HL-60 (cell line): ENCODE data around the gene GAB2.

Experiments used
- CTCF ChIP-seq: IDR thresholded peaks from one replicate; pipeline ENCODE4 v1.5.1; 2011; ENCODE audit warnings: low read length, control low read depth, inconsistent platforms; ENCODE audit not compliant: insufficient read depth
- GABPA ChIP-seq: IDR thresholded peaks from 2 replicates; pipeline ENCODE4 v1.6.1; 2012; ENCODE audit warnings: low read depth
- POLR2AphosphoS5 ChIP-seq: IDR thresholded peaks from 2 replicates; pipeline ENCODE4 v1.6.1; 2012; ENCODE audit warnings: low read depth
- REST ChIP-seq: IDR thresholded peaks from 2 replicates; pipeline ENCODE4 v1.6.1; 2012; ENCODE audit warnings: low read depth; ENCODE audit not compliant: insufficient replicate concordance
- SPI1 ChIP-seq: IDR thresholded peaks from 2 replicates; pipeline ENCODE4 v1.6.1; 2012; ENCODE audit warnings: low read depth, mild to moderate bottlenecking, borderline replicate concordance

GRCh38 chr11:78262691-78263090 lies 154.9 kb downstream of the GAB2 start:
- no peak for TF ChIP-seq CTCF
- TF ChIP-seq REST, result no peak
- no peak for TF ChIP-seq POLR2AphosphoS5
- no peak for TF ChIP-seq GABPA
- TF ChIP-seq SPI1, result no peak
